Hepatic stellate cell (primary cell): Measurements from ENCODE around the gene ZNF362.
"Not testable (repeated sequence)": the region's sequence is repeated elsewhere in the genome, so short reads cannot be mapped to it uniquely, and the experiment has no call there.

Experiments used
- DNase-seq: peaks from one replicate; pipeline ENCODE4 v3.0.0; 2011; ENCODE audit warnings: low spot score

The ZNF362 gene

GRCh38 chr1:33306653-33307493 is 50.6 kb downstream of the ZNF362 start:
- DNase-seq, result no peak

- DNase-seq, result no peak
Observed at GRCh38 chr1:33307494-33307864, 51.2 kb downstream of the ZNF362 start.

GRCh38 chr1:33309351-33309750 is 53.1 kb downstream of the ZNF362 start:
- not testable (repeated sequence) for DNase-seq

GRCh38 chr1:33310702-33311101 is 54.4 kb downstream of the ZNF362 start:
- DNase-seq, result no peak

- DNase-seq, result no peak
Observed at GRCh38 chr1:33311706-33312412, 55.6 kb downstream of the ZNF362 start.

- DNase-seq, result no peak
Observed at GRCh38 chr1:33312413-33312749, 56.1 kb downstream of the ZNF362 start.

- no peak for DNase-seq
Observed at GRCh38 chr1:33314416-33314815, 58.1 kb downstream of the ZNF362 start.

GRCh38 chr1:33316601-33317000 is 60.3 kb downstream of the ZNF362 start:
- DNase-seq, result no peak

- DNase-seq, result peak; percentile 61
Observed at GRCh38 chr1:33317354-33317753, 61.1 kb downstream of the ZNF362 start.

- no peak for DNase-seq
Observed at GRCh38 chr1:33317946-33318345, 61.7 kb downstream of the ZNF362 start.

GRCh38 chr1:33319186-33319948 is 63.1 kb downstream of the ZNF362 start:
- DNase-seq, result no peak

- no peak for DNase-seq
Observed at GRCh38 chr1:33319949-33320618, 63.8 kb downstream of the ZNF362 start.

- DNase-seq, result no peak
Observed at GRCh38 chr1:33320619-33321165, 64.4 kb downstream of the ZNF362 start, which contains the start of gene A3GALT2. Gene A3GALT2, minus strand, starts transcription at chr1:33321098. Its CDS starts 0 bp downstream, at chr1:33321098.

GRCh38 chr1:33321178-33321577 is 64.9 kb downstream of the ZNF362 start:
- DNase-seq, result no peak

GRCh38 chr1:33322109-33322508 is 65.8 kb downstream of the ZNF362 start:
- no peak for DNase-seq

- DNase-seq, result no peak
Observed at GRCh38 chr1:33322870-33323585, 66.7 kb downstream of the ZNF362 start.

GRCh38 chr1:33323663-33324477 is 67.6 kb downstream of the ZNF362 start:
- DNase-seq, result no peak

- DNase-seq, result no peak
Observed at GRCh38 chr1:33324677-33325575, 68.6 kb downstream of the ZNF362 start.

- no peak for DNase-seq
Observed at GRCh38 chr1:33326785-33327184, 70.5 kb downstream of the ZNF362 start.
